NCI-H1048 (cell line): ENCODE results near the gene APLP2.

Source experiments
- DNase-seq: peaks from one replicate; lab custom pipeline; 2025; lab: John Stamatoyannopoulos, UW

The APLP2 gene

GRCh38 chr11:130146796-130147195, 77.1 kb downstream of the APLP2 start:
- no peak for DNase-seq

- no peak for DNase-seq
Observed at GRCh38 chr11:130148796-130149326, 79.2 kb downstream of the APLP2 start.

GRCh38 chr11:130150790-130151189, 81.1 kb downstream of the APLP2 start:
- DNase-seq = no peak

- no peak for DNase-seq
Observed at GRCh38 chr11:130151196-130151595, 81.5 kb downstream of the APLP2 start.

GRCh38 chr11:130156108-130157022, 86.7 kb downstream of the APLP2 start:
- DNase-seq = no peak

GRCh38 chr11:130157101-130157500, 87.4 kb downstream of the APLP2 start:
- DNase-seq = no peak

- DNase-seq = no peak
Observed at GRCh38 chr11:130157840-130158239, 88.1 kb downstream of the APLP2 start.

- no peak for DNase-seq
Observed at GRCh38 chr11:130159139-130159538, 89.4 kb downstream of the APLP2 start.

- DNase-seq = peak; percentile 36
Observed at GRCh38 chr11:130159657-130160497, 90.2 kb downstream of the APLP2 start, which contains the start of gene ST14. ST14 (plus strand) TSS chr11:130159782; CDS start chr11:130159980, 198 bp downstream.

- DNase-seq = no peak
Observed at GRCh38 chr11:130160498-130161155, 90.9 kb downstream of the APLP2 start.

- DNase-seq = no peak
Observed at GRCh38 chr11:130161441-130162145, 91.9 kb downstream of the APLP2 start.

GRCh38 chr11:130162733-130163132, 93.0 kb downstream of the APLP2 start:
- no peak for DNase-seq

- no peak for DNase-seq
Observed at GRCh38 chr11:130163346-130164220, 93.9 kb downstream of the APLP2 start.

GRCh38 chr11:130164221-130164570, 94.5 kb downstream of the APLP2 start:
- no peak for DNase-seq

GRCh38 chr11:130165601-130166456, 96.1 kb downstream of the APLP2 start:
- no peak for DNase-seq

- DNase-seq = no peak
Observed at GRCh38 chr11:130166457-130166784, 96.7 kb downstream of the APLP2 start.

- no peak for DNase-seq
Observed at GRCh38 chr11:130167146-130167545, 97.5 kb downstream of the APLP2 start.

- no peak for DNase-seq
Observed at GRCh38 chr11:130168105-130168504, 98.4 kb downstream of the APLP2 start.

GRCh38 chr11:130170345-130170744, 100.7 kb downstream of the APLP2 start:
- no peak for DNase-seq

GRCh38 chr11:130171534-130171933, 101.8 kb downstream of the APLP2 start:
- DNase-seq = no peak
